ENCODE data around the gene PIK3AP1.
"Not testable (repeated sequence)": the region's sequence is repeated elsewhere in the genome, so short reads cannot be mapped to it uniquely, and the experiment has no call there.

Gene PIK3AP1

GRCh38 chr10:96574564-96574963, 145.8 kb downstream of the PIK3AP1 start:
- not testable (repeated sequence) for H3K27ac Mint-ChIP-seq, DNase-seq, H3K27me3 Mint-ChIP-seq, H3K4me3 Mint-ChIP-seq, H3K9me3 Mint-ChIP-seq
- Mint-ChIP-seq H3K4me1 (ENCODE audit: low read depth) (peaks cover 67% of the 10 kb centered on the region), H3K36me3 (ENCODE audit: low read depth) (peaks cover 79% of the 10 kb centered on the region)

GRCh38 chr10:96573036-96573435, 147.3 kb downstream of the PIK3AP1 start:
- H3K4me1 Mint-ChIP-seq (ENCODE audit: low read depth) = peaks cover 68% of the 10 kb centered on the region
- DNase-seq = no peak
- peaks cover 86% of the 10 kb centered on the region for H3K36me3 Mint-ChIP-seq (ENCODE audit: low read depth)
- no peaks in the 10 kb centered on the region for H3K9me3 Mint-ChIP-seq
- no peaks in the 10 kb centered on the region for H3K27me3 Mint-ChIP-seq
- no peak overlapping the region for H3K4me3 Mint-ChIP-seq
- H3K27ac Mint-ChIP-seq = no peak overlapping the region

GRCh38 chr10:96570983-96571964, 149.0 kb downstream of the PIK3AP1 start:
- Mint-ChIP-seq H3K27me3 (no peaks in the 10 kb centered on the region), H3K4me3 (no peak overlapping the region), H3K36me3 (ENCODE audit: low read depth) (peaks cover 90% of the 10 kb centered on the region), H3K9me3 (no peaks in the 10 kb centered on the region), H3K27ac (no peak overlapping the region), H3K4me1 (ENCODE audit: low read depth) (peaks cover 65% of the 10 kb centered on the region)
- no peak for DNase-seq

GRCh38 chr10:96570511-96570910, 149.8 kb downstream of the PIK3AP1 start:
- no peaks in the 10 kb centered on the region for H3K27me3 Mint-ChIP-seq
- no peak overlapping the region for H3K4me3 Mint-ChIP-seq
- H3K36me3 Mint-ChIP-seq (ENCODE audit: low read depth) = peaks cover 87% of the 10 kb centered on the region
- DNase-seq = no peak
- peaks cover 68% of the 10 kb centered on the region for H3K4me1 Mint-ChIP-seq (ENCODE audit: low read depth)
- no peaks in the 10 kb centered on the region for H3K9me3 Mint-ChIP-seq
- no peak overlapping the region for H3K27ac Mint-ChIP-seq

GRCh38 chr10:96568402-96568801, 151.9 kb downstream of the PIK3AP1 start:
- Mint-ChIP-seq H3K9me3 (no peaks in the 10 kb centered on the region), H3K27ac (no peak overlapping the region), H3K27me3 (no peaks in the 10 kb centered on the region), H3K36me3 (ENCODE audit: low read depth) (peaks cover 85% of the 10 kb centered on the region), H3K4me3 (no peak overlapping the region), H3K4me1 (ENCODE audit: low read depth) (peaks cover 57% of the 10 kb centered on the region)
- DNase-seq = no peak

- no peak overlapping the region for H3K4me3 Mint-ChIP-seq
- no peak overlapping the region for H3K27ac Mint-ChIP-seq
- H3K27me3 Mint-ChIP-seq = no peaks in the 10 kb centered on the region
- H3K4me1 Mint-ChIP-seq (ENCODE audit: low read depth) = peaks cover 41% of the 10 kb centered on the region
- H3K36me3 Mint-ChIP-seq (ENCODE audit: low read depth) = peaks cover 75% of the 10 kb centered on the region
- DNase-seq = no peak
- no peaks in the 10 kb centered on the region for H3K9me3 Mint-ChIP-seq
Measured at GRCh38 chr10:96565774-96566173, 154.5 kb downstream of the PIK3AP1 start.

- H3K9me3 Mint-ChIP-seq = no peaks in the 10 kb centered on the region
- peaks cover 8% of the 10 kb centered on the region for H3K4me1 Mint-ChIP-seq (ENCODE audit: low read depth)
- no peak overlapping the region for H3K27ac Mint-ChIP-seq
- no peak overlapping the region for H3K4me3 Mint-ChIP-seq
- peaks cover 38% of the 10 kb centered on the region for H3K36me3 Mint-ChIP-seq (ENCODE audit: low read depth)
- no peak for DNase-seq
- no peaks in the 10 kb centered on the region for H3K27me3 Mint-ChIP-seq
Measured at GRCh38 chr10:96560966-96561887, 159.1 kb downstream of the PIK3AP1 start.

- no peak overlapping the region for H3K4me3 Mint-ChIP-seq
- H3K9me3 Mint-ChIP-seq = no peaks in the 10 kb centered on the region
- peaks cover 3% of the 10 kb centered on the region for H3K4me1 Mint-ChIP-seq (ENCODE audit: low read depth)
- no peak overlapping the region for H3K27ac Mint-ChIP-seq
- H3K27me3 Mint-ChIP-seq = no peaks in the 10 kb centered on the region
- H3K36me3 Mint-ChIP-seq (ENCODE audit: low read depth) = peaks cover 36% of the 10 kb centered on the region
- no peak for DNase-seq
Measured at GRCh38 chr10:96560489-96560888, 159.8 kb downstream of the PIK3AP1 start.

GRCh38 chr10:96556003-96556402, 164.3 kb downstream of the PIK3AP1 start:
- H3K4me1 Mint-ChIP-seq (ENCODE audit: low read depth) = no peaks in the 10 kb centered on the region
- DNase-seq = no peak
- H3K4me3 Mint-ChIP-seq = no peak overlapping the region

GRCh38 chr10:96555330-96555729, 165.0 kb downstream of the PIK3AP1 start:
- no peak for DNase-seq
- no peaks in the 10 kb centered on the region for H3K27me3 Mint-ChIP-seq
- peaks cover 24% of the 10 kb centered on the region for H3K36me3 Mint-ChIP-seq (ENCODE audit: low read depth)
- no peak overlapping the region for H3K4me3 Mint-ChIP-seq
- H3K27ac Mint-ChIP-seq = no peak overlapping the region
- no peaks in the 10 kb centered on the region for H3K9me3 Mint-ChIP-seq
- no peaks in the 10 kb centered on the region for H3K4me1 Mint-ChIP-seq (ENCODE audit: low read depth)

More at GRCh38 chr10:96556003-96556402, 164.3 kb downstream of the PIK3AP1 start:
- no peaks in the 10 kb centered on the region for H3K27me3 Mint-ChIP-seq
- no peaks in the 10 kb centered on the region for H3K9me3 Mint-ChIP-seq
- H3K27ac Mint-ChIP-seq = no peak overlapping the region
- H3K36me3 Mint-ChIP-seq (ENCODE audit: low read depth) = peaks cover 17% of the 10 kb centered on the region

- no peak overlapping the region for H3K4me3 Mint-ChIP-seq
- H3K27ac Mint-ChIP-seq = no peak overlapping the region
- H3K27me3 Mint-ChIP-seq = no peaks in the 10 kb centered on the region
- H3K4me1 Mint-ChIP-seq (ENCODE audit: low read depth) = peaks cover 3% of the 10 kb centered on the region
- H3K9me3 Mint-ChIP-seq = no peaks in the 10 kb centered on the region
- no peak for DNase-seq
- peaks cover 81% of the 10 kb centered on the region for H3K36me3 Mint-ChIP-seq (ENCODE audit: low read depth)
Measured at GRCh38 chr10:96548589-96548988, 171.7 kb downstream of the PIK3AP1 start.

GRCh38 chr10:96545558-96545957, 174.8 kb downstream of the PIK3AP1 start:
- H3K27ac Mint-ChIP-seq; H3K27me3 Mint-ChIP-seq; H3K4me1 Mint-ChIP-seq (ENCODE audit: low read depth); DNase-seq; H3K9me3 Mint-ChIP-seq; H3K4me3 Mint-ChIP-seq: not testable (repeated sequence)
- H3K36me3 Mint-ChIP-seq (ENCODE audit: low read depth) = peaks cover 85% of the 10 kb centered on the region

Data from activated T-cell treated with anti-CD3 and anti-CD28 coated beads, Interleukin-2, amount 50 U/mL, for 24 hours (primary cell).